H9 (cell line): ENCODE measurements around the gene PCSK1. TPM values are rescaled to one million over a fixed set of nuclear protein-coding genes. Genes with fewer than 3 reads are reported as not detected.

ENCODE experiments used
- DNase-seq: peaks from one replicate; pipeline ENCODE4 v3.0.0-alpha.2; 2017
- H2AFZ ChIP-seq: one replicate; pipeline ENCODE4 v1.6.1; 2013; ENCODE audit warnings: mild to moderate bottlenecking, low read length, control low read depth, moderate library complexity
- H2AK5ac ChIP-seq: 2 replicates; pipeline ENCODE4 v1.6.1; 2013; ENCODE audit warnings: low read length, control low read depth, mixed read lengths; ENCODE audit not compliant: insufficient read length
- H2BK120ac ChIP-seq: one replicate; pipeline ENCODE4 v1.6.1; 2013; ENCODE audit warnings: low read depth, mild to moderate bottlenecking, low read length, control low read depth, inconsistent platforms; ENCODE audit not compliant: poor library complexity, severe bottlenecking
- H2BK12ac ChIP-seq: 2 replicates; pipeline ENCODE4 v1.6.1; 2013; ENCODE audit warnings: low read length, control low read depth, mixed read lengths, low read depth; ENCODE audit not compliant: insufficient read length
- H2BK15ac ChIP-seq: 2 replicates; pipeline ENCODE4 v1.6.1; 2013; ENCODE audit warnings: low read depth, low read length, control low read depth
- H2BK20ac ChIP-seq: one replicate; pipeline ENCODE4 v1.6.1; 2013; ENCODE audit warnings: low read depth, mild to moderate bottlenecking, low read length, control low read depth, inconsistent platforms; ENCODE audit not compliant: poor library complexity, severe bottlenecking
- H2BK5ac ChIP-seq: 2 replicates; pipeline ENCODE4 v1.6.1; 2013; ENCODE audit warnings: low read length, control low read depth, mixed read lengths; ENCODE audit not compliant: insufficient read length
- H3K14ac ChIP-seq: 2 replicates; pipeline ENCODE4 v1.6.1; 2013; ENCODE audit warnings: low read length, control low read depth; ENCODE audit not compliant: insufficient read depth
- H3K18ac ChIP-seq: 2 replicates; pipeline ENCODE4 v1.6.1; 2013; ENCODE audit warnings: low read depth, mild to moderate bottlenecking, mixed read lengths, low read length, control low read depth; ENCODE audit not compliant: insufficient read length
- H3K23ac ChIP-seq: 2 replicates; pipeline ENCODE4 v1.6.1; 2013; ENCODE audit warnings: low read length, control low read depth, mixed read lengths, low read depth; ENCODE audit not compliant: insufficient read length
- H3K23me2 ChIP-seq: 2 replicates; pipeline ENCODE4 v1.6.1; 2013; ENCODE audit warnings: low read depth, mild to moderate bottlenecking, mixed read lengths, low read length, control low read depth; ENCODE audit not compliant: insufficient read length, poor library complexity, severe bottlenecking
- H3K27ac ChIP-seq: 2 replicates; pipeline ENCODE4 v1.5.1; 2013; ENCODE audit warnings: low read length, control low read depth, mixed read lengths, low read depth; ENCODE audit not compliant: insufficient read length
- H3K27me3 ChIP-seq: 2 replicates; pipeline ENCODE4 v1.6.1; 2013; ENCODE audit warnings: low read length, control low read depth, inconsistent platforms; ENCODE audit not compliant: insufficient read depth
- H3K4ac ChIP-seq: 2 replicates; pipeline ENCODE4 v1.6.1; 2013; ENCODE audit warnings: low read depth, mild to moderate bottlenecking, control low read depth, inconsistent platforms, low read length, moderate library complexity
- H3K4me1 ChIP-seq: 2 replicates; pipeline ENCODE4 v1.6.1; 2013; ENCODE audit warnings: low read length, control low read depth, inconsistent platforms; ENCODE audit not compliant: insufficient read depth
- H3K4me2 ChIP-seq: 2 replicates; pipeline ENCODE4 v1.6.1; 2013; ENCODE audit warnings: low read length, control low read depth, mixed read lengths; ENCODE audit not compliant: insufficient read length, insufficient read depth
- H3K56ac ChIP-seq: 2 replicates; pipeline ENCODE4 v1.6.1; 2013; ENCODE audit warnings: low read depth, mild to moderate bottlenecking, mixed read lengths, low read length, control low read depth; ENCODE audit not compliant: insufficient read length
- H3K79me1 ChIP-seq: 2 replicates; pipeline ENCODE4 v1.6.1; 2013; ENCODE audit warnings: low read depth, mild to moderate bottlenecking, moderate library complexity, low read length, control low read depth, inconsistent platforms; ENCODE audit not compliant: insufficient read depth, poor library complexity, severe bottlenecking
- H3K79me2 ChIP-seq: 2 replicates; pipeline ENCODE4 v1.6.1; 2013; ENCODE audit warnings: low read length, control low read depth, inconsistent platforms; ENCODE audit not compliant: insufficient read depth
- H3K9ac ChIP-seq: 2 replicates; pipeline ENCODE4 v1.6.1; 2013; ENCODE audit warnings: low read length, control low read depth, mixed read lengths; ENCODE audit not compliant: insufficient read length; ENCODE audit errors: extremely low read depth
- H3K9me3 ChIP-seq: one replicate; pipeline ENCODE4 v1.6.1; 2013; ENCODE audit warnings: low read depth, low read length, inconsistent platforms; ENCODE audit not compliant: control insufficient read depth
- H3T11ph ChIP-seq: one replicate; pipeline ENCODE4 v1.6.1; 2013; ENCODE audit warnings: mild to moderate bottlenecking, low read length, control low read depth, inconsistent platforms
- H4K20me1 ChIP-seq: one replicate; pipeline ENCODE4 v1.6.1; 2013; ENCODE audit not compliant: control insufficient read depth, insufficient read length, insufficient read depth
- H4K5ac ChIP-seq: 2 replicates; pipeline ENCODE4 v1.6.1; 2013; ENCODE audit warnings: low read depth, mild to moderate bottlenecking, mixed read lengths, low read length, control low read depth; ENCODE audit not compliant: insufficient read length
- H4K8ac ChIP-seq: replicated peaks from 2 replicates; pipeline ENCODE4 v1.6.1; 2013; ENCODE audit warnings: low read length, control low read depth, mixed read lengths, low read depth; ENCODE audit not compliant: insufficient read length
- H4K91ac ChIP-seq: 2 replicates; pipeline ENCODE4 v1.6.1; 2013; ENCODE audit warnings: low read depth, mild to moderate bottlenecking, moderate library complexity, mixed read lengths, low read length, control low read depth; ENCODE audit not compliant: insufficient read length
- H3K27ac Mint-ChIP-seq, 3 experiments: 2 replicates in 2 of 3; 3 replicates in 1 of 3; pipeline ENCODE4 v1.8.0; 2020 to 2021; ENCODE audit warnings: mixed read lengths in 3 of 3, mild to moderate bottlenecking in 1 of 3, moderate library complexity in 1 of 3
- H3K27me3 Mint-ChIP-seq: 2 replicates; pipeline ENCODE4 v1.8.0; 2021; ENCODE audit warnings: low read depth, mild to moderate bottlenecking, moderate library complexity, mixed read lengths
- H3K36me3 Mint-ChIP-seq, 3 experiments: 2 replicates in 2 of 3; 3 replicates in 1 of 3; pipeline ENCODE4 v1.8.0; 2020 to 2021; ENCODE audit warnings: low read depth in 3 of 3, mixed read lengths in 3 of 3; ENCODE audit not compliant: insufficient read depth in 1 of 3
- H3K4me1 Mint-ChIP-seq, 2 experiments: 2 replicates each; pipeline ENCODE4 v1.8.0; 2020; ENCODE audit warnings: mixed read lengths in 2 of 2
- H3K4me3 Mint-ChIP-seq, 2 experiments: 2 replicates in 1 of 2; 3 replicates in 1 of 2; pipeline ENCODE4 v1.8.0; 2020 to 2021; ENCODE audit warnings: mild to moderate bottlenecking in 2 of 2, mixed read lengths in 2 of 2, moderate library complexity in 1 of 2
- H3K9me3 Mint-ChIP-seq, 2 experiments: 2 replicates in 1 of 2; 3 replicates in 1 of 2; pipeline ENCODE4 v1.8.0; 2020; ENCODE audit warnings: mild to moderate bottlenecking in 2 of 2, mixed read lengths in 2 of 2, moderate library complexity in 1 of 2
- CTCF ChIP-seq: fragments of 200-600 bp; sonication (generic); conservative IDR thresholded peaks from 3 replicates; pipeline ENCODE4 v1.8.0; 2021; ENCODE audit warnings: antibody characterized with exemption, mild to moderate bottlenecking
- WGBS: extraction: QIAGEN DNeasy Blood & Tissue Kit; methylation state at CpG from one replicate; pipeline ENCODE4 v1.1.7; 2013; ENCODE audit warnings: missing lambda C conversion rate, low lambda C conversion rate, mixed read lengths; ENCODE audit not compliant: insufficient read length; ENCODE audit errors: extremely low coverage; 5-methylcytosine and 5-hydroxymethylcytosine counted together
- total RNA-seq: library from RNA; stranded (reverse); gene quantifications from 2 replicates; pipeline ENCODE4 v1.2.1, GENCODE V29; 2021

Gene PCSK1
- total RNA-seq, 1 experiment from 2014 or later = 2.9 TPM

GRCh38 chr5:96427824-96428223 lies 5.2 kb downstream of the PCSK1 start:
- H3K4ac ChIP-seq = no peak overlapping the region
- no peak overlapping the region for H3K4me2 ChIP-seq
- H3K23me2 ChIP-seq = peaks cover 15% of the 10 kb centered on the region
- no peak overlapping the region for H4K91ac ChIP-seq
- no peak overlapping the region for H3K27ac ChIP-seq
- no peaks in the 10 kb centered on the region for H3K79me1 ChIP-seq
- H3K18ac ChIP-seq = no peak overlapping the region
- no peak overlapping the region for H3K9ac ChIP-seq
- no peak overlapping the region for H2BK12ac ChIP-seq
- no peaks in the 10 kb centered on the region for H3K36me3 Mint-ChIP-seq
- H2BK15ac ChIP-seq = no peak overlapping the region
- WGBS = no CpG with 5 or more reads among the region's 5 CpGs
- no peaks in the 10 kb centered on the region for H3K9me3 ChIP-seq
- no peak overlapping the region for H2AK5ac ChIP-seq
- no peaks in the 10 kb centered on the region for H3K4me1 ChIP-seq
- no peaks in the 10 kb centered on the region for H3K9me3 Mint-ChIP-seq
- no peaks in the 10 kb centered on the region for H3K79me2 ChIP-seq
- no peak overlapping the region for H2BK20ac ChIP-seq
- no peak overlapping the region for H3K14ac ChIP-seq
- H4K20me1 ChIP-seq = no peaks in the 10 kb centered on the region
- peaks cover 34% of the 10 kb centered on the region for H3K27me3 Mint-ChIP-seq
- no peak overlapping the region for H3K27ac Mint-ChIP-seq
- H3K4me1 Mint-ChIP-seq = peaks cover 13 to 15% of the 10 kb centered on the region in 2 experiments
- H3K56ac ChIP-seq = no peak overlapping the region
- no peak overlapping the region for H2AFZ ChIP-seq
- H4K5ac ChIP-seq = no peak overlapping the region
- H4K8ac ChIP-seq = no peak overlapping the region
- no peak overlapping the region for H3T11ph ChIP-seq
- peaks cover 7% of the 10 kb centered on the region; the same call in 1 of the 2 replicates for H3K27me3 ChIP-seq
- TF ChIP-seq CTCF = no peak
- H2BK120ac ChIP-seq = no peak overlapping the region
- no peak overlapping the region for H2BK5ac ChIP-seq
- H3K4me3 Mint-ChIP-seq = no peak overlapping the region
- no peak overlapping the region for H3K23ac ChIP-seq
- DNase-seq = no peak
